AG08396 (cell line): ENCODE data around the gene PHAX.
"Not testable (repeated sequence)": the region's sequence is repeated elsewhere in the genome, so short reads cannot be mapped to it uniquely, and the experiment has no call there.

Experiments used
- DNase-seq: peaks from one replicate; pipeline ENCODE4 v3.0.0; 2012; ENCODE audit warnings: low spot score, mixed read lengths

Gene PHAX

GRCh38 chr5:126600631-126601511 lies at the start of gene PHAX:
TSS of gene PHAX (plus strand) at chr5:126600947. CDS start at chr5:126600963, 16 bp downstream.
- DNase-seq: peak; percentile 94

DNA sequence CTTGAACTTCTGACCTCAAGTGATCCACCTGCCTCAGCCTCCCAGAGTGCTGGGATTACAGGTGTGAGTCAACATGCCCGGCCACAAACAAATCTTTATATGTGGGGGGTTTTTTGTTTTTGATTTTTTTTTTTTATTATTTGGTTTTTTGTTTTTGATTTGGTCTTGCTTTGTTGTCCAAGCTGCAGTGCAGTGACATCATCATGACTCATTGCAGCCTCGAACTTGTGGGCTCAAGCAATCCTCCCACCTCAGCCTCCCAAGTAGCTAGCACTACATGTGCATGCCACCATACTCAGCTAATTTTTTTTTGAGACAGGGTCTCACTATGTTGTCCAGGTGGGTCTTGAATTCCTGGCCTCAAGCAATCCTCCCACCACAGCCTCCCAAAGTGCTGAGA lies 48.1 kb upstream of the PHAX start:
- no peak for DNase-seq

DNA sequence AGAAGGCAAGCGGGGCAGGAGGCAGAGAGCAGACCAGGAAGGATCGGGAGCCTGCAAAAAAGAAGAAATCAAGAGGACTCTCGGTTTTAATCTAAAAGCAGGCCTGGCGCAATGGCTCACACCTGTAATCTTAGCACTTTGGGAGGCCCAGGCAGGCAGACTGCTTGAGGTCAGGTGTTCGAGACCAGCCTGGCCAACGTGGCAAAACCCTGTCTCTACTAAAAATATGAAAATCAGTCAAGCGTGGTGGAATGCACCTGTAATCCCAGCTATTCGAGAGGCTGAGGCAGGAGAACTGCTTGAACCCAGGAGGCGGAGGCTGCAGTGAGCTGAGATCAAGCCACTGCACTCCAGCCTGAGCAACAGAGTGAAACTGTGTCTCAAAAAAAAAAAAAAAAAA lies 45.6 kb upstream of the PHAX start:
- DNase-seq: not testable (repeated sequence)

- DNase-seq: no peak
These were observed 38.8 kb upstream of the PHAX start for GRCh38 chr5:126561908-126562307.

GRCh38 chr5:126562823-126563222 lies 37.9 kb upstream of the PHAX start:
- DNase-seq: no peak

- no peak for DNase-seq
These were observed 32.5 kb upstream of the PHAX start for GRCh38 chr5:126568206-126568755.

GRCh38 chr5:126575644-126576043 lies 25.1 kb upstream of the PHAX start:
- DNase-seq: no peak

DNA sequence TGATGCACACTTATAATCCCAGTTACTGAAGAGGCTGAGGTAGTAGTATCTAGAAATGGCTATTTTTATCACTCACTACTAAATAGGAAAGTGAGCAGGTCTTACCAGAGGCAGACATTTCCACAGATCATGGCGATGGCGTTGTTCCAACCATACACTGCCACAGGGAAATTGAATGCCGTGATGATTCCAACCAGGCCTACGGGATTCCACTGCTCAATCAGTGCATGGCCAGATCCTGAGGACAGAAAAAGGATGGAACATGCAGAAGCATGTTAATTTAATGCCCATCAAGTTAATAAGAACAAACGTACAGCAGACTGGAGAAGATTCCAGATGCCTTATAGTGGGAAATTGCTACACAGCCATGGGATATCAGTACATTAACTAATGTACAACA lies 23.8 kb upstream of the PHAX start:
- no peak for DNase-seq

GRCh38 chr5:126577415-126577814 lies 23.3 kb upstream of the PHAX start:
- no peak for DNase-seq

DNA sequence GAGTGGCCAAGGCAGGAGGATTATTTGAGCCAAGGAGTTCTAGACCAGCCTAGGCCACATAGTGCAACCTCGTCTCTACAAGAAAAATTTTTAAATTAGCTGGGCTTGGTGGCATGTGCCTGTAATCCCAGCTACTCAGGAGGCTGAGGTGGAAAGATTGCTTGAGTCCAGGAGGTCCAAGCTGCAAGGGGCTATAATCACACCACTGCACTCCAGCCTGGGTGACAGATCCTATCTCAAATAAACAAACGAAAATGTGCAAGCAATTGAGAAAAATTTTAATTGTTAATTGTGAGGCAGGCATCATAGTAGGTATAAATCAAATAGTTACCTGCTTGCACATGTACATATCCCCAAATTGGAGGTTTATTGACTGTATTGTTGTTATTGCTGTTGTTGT lies 21.0 kb upstream of the PHAX start:
- no peak for DNase-seq

GRCh38 chr5:126583761-126584160 lies 17.0 kb upstream of the PHAX start:
- DNase-seq: no peak

DNA sequence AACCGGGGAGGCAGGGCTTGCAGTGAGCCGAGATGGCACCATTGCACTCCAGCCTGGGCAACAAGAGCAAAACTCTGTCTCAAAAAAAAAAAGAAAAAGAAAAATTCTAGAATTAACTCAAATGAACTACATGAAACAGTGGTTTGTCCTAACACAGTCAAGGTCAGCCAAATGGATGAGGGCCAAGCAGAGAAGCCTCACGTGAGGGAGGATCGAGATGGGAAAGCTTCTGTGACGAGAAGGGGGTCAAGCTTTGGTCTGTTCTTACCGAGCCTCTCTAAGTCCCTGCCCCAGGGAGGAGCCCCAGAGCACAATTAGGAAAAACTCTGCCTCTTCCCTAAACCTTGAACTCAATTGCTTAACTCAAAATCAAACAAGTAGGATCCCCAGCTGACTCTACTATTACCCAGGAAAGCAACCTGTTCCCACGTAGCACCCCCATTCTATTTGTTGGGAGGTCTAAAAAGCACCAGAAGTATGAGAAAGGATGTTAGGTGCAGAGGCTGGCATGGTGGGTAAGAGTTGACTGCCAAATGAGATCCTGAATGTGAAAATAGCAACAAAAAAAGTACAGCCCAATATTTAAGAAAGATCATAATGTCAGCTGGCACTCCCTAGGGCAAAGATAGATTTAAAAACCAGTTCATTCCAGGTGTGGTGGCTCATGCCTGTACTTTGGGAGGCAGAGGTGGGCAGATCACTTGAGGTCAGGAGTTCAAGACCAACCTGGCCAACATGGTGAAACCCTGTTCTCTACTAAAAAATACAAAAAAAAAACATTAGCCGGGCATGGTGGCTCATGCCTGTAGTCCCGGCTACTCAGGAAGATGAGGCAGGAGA lies 13.0 kb upstream of the PHAX start:
- no peak for DNase-seq

DNA sequence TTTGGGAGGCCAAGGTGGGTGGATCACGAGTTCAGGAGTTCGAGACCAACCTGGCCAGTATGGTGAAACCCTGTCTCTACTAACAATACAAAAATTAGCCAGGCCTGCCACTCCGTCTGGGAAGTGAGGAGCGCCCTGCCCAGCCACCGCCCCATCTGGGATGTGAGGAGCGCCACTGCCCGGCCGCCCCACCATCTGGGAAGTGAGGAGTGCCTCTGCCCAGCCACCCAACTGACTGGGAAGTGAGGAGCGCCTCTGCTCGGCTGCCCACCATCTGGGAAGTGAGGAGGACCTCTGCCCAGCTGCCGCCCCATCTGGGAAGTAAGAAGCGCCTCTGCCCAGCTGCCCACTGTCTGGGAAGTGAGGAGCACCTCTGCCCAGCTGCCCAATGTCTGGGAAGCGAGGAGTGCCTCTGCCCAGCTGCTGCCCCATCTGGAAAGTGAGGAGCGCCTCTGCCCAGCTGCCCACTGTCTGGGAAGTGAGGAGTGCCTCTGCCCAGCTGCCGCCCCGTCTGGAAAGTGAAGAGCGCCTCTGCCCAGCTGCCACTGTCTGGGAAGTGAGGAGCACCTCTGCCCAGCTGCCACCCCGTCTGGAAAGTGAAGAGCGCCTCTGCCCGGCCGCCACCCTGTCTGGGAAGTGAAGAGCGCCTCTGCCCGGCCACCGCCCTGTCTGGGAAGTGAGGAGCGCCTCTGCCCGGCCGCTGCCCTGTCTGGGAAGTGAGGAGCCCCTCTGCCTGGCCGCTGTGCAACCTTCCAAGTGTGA lies 11.0 kb upstream of the PHAX start:
- no peak for DNase-seq

DNA sequence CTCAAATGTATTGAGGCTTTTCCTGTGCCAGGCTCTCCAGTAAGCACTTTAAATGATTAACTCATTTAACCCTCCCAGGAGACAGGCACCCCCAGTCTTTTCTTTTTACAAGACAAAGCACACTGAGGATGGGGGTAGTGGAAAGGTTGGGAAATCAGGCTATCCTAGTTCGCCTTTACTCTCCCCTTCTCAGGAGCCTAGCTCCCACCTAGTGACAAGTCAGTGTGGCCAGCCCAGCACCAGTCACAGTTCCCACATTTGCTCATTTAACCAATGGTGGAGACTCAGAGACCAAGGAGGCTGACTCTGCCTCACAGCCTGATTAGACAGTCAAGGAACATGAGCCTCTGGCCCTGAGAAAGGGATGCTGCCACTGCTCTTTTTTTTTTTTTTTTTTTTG lies 9.2 kb upstream of the PHAX start:
- DNase-seq: no peak

- peak; percentile 92 for DNase-seq
These were observed 5.8 kb upstream of the PHAX start, which contains the start of gene ALDH7A1 for GRCh38 chr5:126594748-126595485. TSS of gene ALDH7A1 (minus strand) at chr5:126595219. CDS start at chr5:126595198, 21 bp downstream.

DNA sequence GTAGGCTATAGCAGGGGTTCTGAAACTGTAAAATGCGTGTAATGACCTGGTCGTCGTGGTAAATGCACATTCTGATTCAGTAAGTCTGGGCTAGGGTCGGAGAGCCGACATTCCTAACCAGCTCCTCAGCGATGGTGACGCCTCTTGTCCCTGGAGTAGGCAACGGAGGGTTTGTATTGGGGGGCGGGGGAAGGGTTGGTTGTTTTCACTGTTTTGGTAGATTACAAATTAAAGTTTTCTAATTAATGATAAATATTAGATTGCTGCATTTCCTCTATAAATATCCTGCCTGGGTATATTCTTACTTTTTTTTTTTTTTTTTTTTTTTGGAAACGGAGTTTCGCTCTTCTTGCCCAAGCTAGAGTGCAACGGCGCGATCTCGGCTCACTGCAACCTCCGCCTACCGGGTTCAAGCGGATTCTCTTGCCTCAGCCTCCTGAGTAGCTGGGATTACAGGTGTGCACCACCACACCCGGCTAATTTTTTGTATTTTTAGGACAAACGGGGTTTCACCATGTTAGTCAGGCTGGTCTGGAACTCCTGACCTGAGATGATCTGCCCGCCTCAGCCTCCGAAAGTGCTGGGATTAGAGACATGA lies 5.2 kb upstream of the PHAX start:
- DNase-seq: no peak

DNA sequence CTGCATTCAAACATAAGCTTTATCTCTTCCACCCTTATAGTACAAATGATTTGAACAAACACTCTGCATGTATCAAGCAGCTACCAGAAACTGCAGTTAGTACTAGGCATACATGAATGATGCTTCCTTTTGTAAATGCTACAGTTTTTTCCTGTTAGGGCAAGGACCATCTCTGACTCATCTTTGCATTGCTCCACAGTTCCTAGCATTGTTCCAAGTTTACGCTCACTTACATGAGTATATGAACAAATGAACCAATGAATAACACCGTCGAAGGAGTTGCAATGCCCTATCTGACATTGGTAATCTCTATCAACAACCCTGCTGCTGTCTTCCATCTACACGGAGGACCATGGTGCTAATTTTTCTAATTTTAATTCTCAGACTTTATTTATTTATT lies 3.6 kb upstream of the PHAX start:
- peak; percentile 32 for DNase-seq

GRCh38 chr5:126599499-126599898 lies 1.2 kb upstream of the PHAX start:
- no peak for DNase-seq

DNA sequence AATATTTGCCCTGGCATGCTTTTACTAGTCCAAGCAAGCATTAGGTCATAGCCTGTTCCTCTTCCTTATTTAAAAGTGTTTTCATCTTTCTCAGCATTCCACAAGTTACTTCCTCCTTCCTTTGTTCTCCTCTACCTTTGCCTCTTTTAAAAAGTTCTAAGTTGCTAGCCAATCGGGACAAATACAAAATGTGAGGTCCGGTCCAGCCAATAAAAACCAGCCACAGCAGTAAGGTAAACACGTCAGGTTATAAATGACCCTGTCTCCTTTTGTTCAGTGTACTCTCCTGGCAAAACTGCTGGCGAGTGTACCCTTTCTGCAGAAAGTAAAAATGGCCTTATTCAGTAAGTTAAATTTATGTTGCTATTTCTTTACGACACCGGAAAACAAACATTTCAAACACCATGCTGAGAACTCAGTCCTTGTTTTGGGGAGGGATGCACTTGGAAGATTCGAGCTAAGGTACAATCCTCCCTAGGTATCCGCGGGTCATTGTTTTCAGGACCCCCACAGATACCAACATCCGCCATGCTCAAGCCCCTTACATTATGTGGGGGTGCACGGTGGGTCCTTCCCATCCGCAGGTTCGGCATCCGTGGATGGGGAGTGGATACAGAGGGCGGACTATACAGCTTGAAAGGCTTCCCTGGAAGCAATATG lies 646 bp upstream of the PHAX start:
- DNase-seq: not testable (repeated sequence)

DNA sequence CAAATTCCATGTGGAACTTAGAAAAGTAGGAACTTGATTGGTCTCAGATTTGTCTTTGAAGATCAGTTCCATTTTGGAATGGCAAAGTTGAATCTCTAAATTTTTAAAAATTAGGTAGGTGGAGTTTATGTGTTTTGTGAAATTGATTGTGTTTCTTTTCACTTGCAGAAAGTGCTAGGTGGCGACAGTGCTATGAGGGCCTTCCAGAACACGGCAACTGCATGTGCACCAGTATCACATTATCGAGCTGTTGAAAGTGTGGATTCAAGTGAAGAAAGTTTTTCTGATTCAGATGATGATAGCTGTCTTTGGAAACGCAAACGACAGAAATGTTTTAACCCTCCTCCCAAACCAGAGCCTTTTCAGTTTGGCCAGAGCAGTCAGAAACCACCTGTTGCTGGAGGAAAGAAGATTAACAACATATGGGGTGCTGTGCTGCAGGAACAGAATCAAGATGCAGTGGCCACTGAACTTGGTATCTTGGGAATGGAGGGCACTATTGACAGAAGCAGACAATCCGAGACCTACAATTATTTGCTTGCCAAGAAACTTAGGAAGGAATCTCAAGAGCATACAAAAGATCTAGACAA lies 2.8 kb downstream of the PHAX start:
- DNase-seq: no peak
